B cell (primary cell): Measurements from ENCODE around the gene ZFAND5. TPM values are rescaled to one million over a fixed set of nuclear protein-coding genes. Genes with fewer than 3 reads are reported as not detected.

Experiments used
- ATAC-seq: fragments of 200-7000 bp; cut with Tn5 transposase; one replicate; pipeline ENCODE4 v1.10.0; 2021; ENCODE audit warnings: low read depth, mild to moderate bottlenecking, moderate number of reproducible peaks, moderate library complexity
- CTCF ChIA-PET: fragments of 350-600 bp; sonication (Branson Sonifier 250); formaldehyde crosslinking; loops from one replicate; lab custom pipeline; 2021; ENCODE audit warnings: antibody characterized with exemption, inconsistent platforms; lab: Charles Lee
- POLR2A ChIA-PET: fragments of 350-600 bp; sonication (Branson Sonifier 250); formaldehyde crosslinking; loops from one replicate; lab custom pipeline; 2021; ENCODE audit warnings: antibody characterized with exemption; lab: Charles Lee
- DNase-seq: peaks from one replicate; pipeline ENCODE4 v3.0.0; 2013
- H2AFZ ChIP-seq: 2 replicates; pipeline ENCODE4 v1.6.1; 2012; ENCODE audit warnings: mild to moderate bottlenecking, low read depth, low read length; ENCODE audit not compliant: insufficient read depth, poor library complexity, severe bottlenecking
- H3K27ac ChIP-seq, 2 donors: 1 replicate in 1 of 2; 2 replicates in 1 of 2; pipeline ENCODE4 v1.5.1; 2012 to 2013; ENCODE audit warnings: low read length in 2 of 2, mild to moderate bottlenecking in 2 of 2, moderate library complexity in 1 of 2
- H3K27me3 ChIP-seq, 4 experiments: fragments of 200-600 bp in 1 of 4; sonication (generic) in 1 of 4; replicated peaks in 1 of 4; 1 replicate in 2 of 4; 2 replicates in 2 of 4; pipeline versions ENCODE4 v1.6.1 to v1.7.0; 2013 to 2016; ENCODE audit warnings: low read length in 3 of 4, mild to moderate bottlenecking in 2 of 4, mixed read lengths in 1 of 4, moderate library complexity in 1 of 4; ENCODE audit not compliant: insufficient read depth in 4 of 4, control insufficient read depth in 3 of 4; ENCODE audit errors: control extremely low read depth in 1 of 4
- H3K36me3 ChIP-seq, 2 experiments: replicated peaks in 1 of 2; 1 replicate in 1 of 2; 2 replicates in 1 of 2; pipeline versions ENCODE4 v1.6.1 to v1.7.1; 2013; ENCODE audit warnings: low read length in 1 of 2; ENCODE audit not compliant: insufficient read depth in 2 of 2, control insufficient read depth in 1 of 2; ENCODE audit errors: control extremely low read depth in 1 of 2, extremely low read depth in 1 of 2
- H3K4me1 ChIP-seq, 2 donors: fragments of 200-600 bp in 1 of 2; sonication (generic) in 1 of 2; 1 replicate in 1 of 2; 2 replicates in 1 of 2; pipeline versions ENCODE4 v1.5.1 to v1.6.1; 2013 to 2017; ENCODE audit warnings: low read length in 2 of 2; ENCODE audit not compliant: control insufficient read depth in 2 of 2, insufficient read depth in 2 of 2
- H3K4me2 ChIP-seq: replicated peaks from 2 replicates; pipeline ENCODE3; 2012; ENCODE audit warnings: mild to moderate bottlenecking, low read depth, low read length; ENCODE audit not compliant: poor library complexity, severe bottlenecking
- H3K4me3 ChIP-seq, 5 experiments: fragments of 200-600 bp in 1 of 5; sonication (generic) in 1 of 5; 1 replicate in 3 of 5; 2 replicates in 2 of 5; pipeline versions ENCODE4 v1.5.1 to v1.7.0; 2011 to 2016; ENCODE audit warnings: low read length in 4 of 5, mild to moderate bottlenecking in 4 of 5, low read depth in 2 of 5, control low read depth in 1 of 5, moderate library complexity in 1 of 5; ENCODE audit not compliant: insufficient read depth in 1 of 5; ENCODE audit errors: control extremely low read depth in 1 of 5, extremely low read depth in 1 of 5
- H3K79me2 ChIP-seq: fragments of 200-600 bp; sonication (generic); one replicate; pipeline ENCODE4 v1.6.0; 2016; ENCODE audit warnings: low read length; ENCODE audit not compliant: control insufficient read depth, insufficient read depth
- H3K9ac ChIP-seq: fragments of 200-600 bp; sonication (generic); 2 replicates; pipeline ENCODE4 v1.6.1; 2017; ENCODE audit warnings: mild to moderate bottlenecking, low read length, moderate library complexity
- H3K9me3 ChIP-seq, 3 donors: one replicate each; pipeline versions ENCODE4 v1.6.1 to v1.7.1; 2013; ENCODE audit warnings: low read length in 2 of 3; ENCODE audit not compliant: control insufficient read depth in 2 of 3, insufficient read depth in 1 of 3; ENCODE audit errors: control extremely low read depth in 1 of 3
- H4K20me1 ChIP-seq: 2 replicates; pipeline ENCODE4 v1.6.0; 2012; ENCODE audit warnings: mild to moderate bottlenecking, low read length; ENCODE audit not compliant: insufficient read depth, control insufficient read depth, poor library complexity, severe bottlenecking
- H3K27ac Mint-ChIP-seq: one replicate; pipeline ENCODE4 v1.8.0; 2021; ENCODE audit warnings: mixed read lengths
- H3K27me3 Mint-ChIP-seq: one replicate; pipeline ENCODE4 v1.8.0; 2021; ENCODE audit warnings: mixed read lengths
- H3K4me1 Mint-ChIP-seq: one replicate; pipeline ENCODE4 v1.8.0; 2021; ENCODE audit warnings: mixed read lengths
- H3K4me3 Mint-ChIP-seq: one replicate; pipeline ENCODE4 v1.8.0; 2021; ENCODE audit warnings: mixed read lengths
- H3K9me3 Mint-ChIP-seq: one replicate; pipeline ENCODE4 v1.8.0; 2022; ENCODE audit warnings: mixed read lengths; ENCODE audit not compliant: insufficient read depth
- CTCF ChIP-seq: fragments of 200-600 bp; IDR thresholded peaks from one replicate; pipeline ENCODE4 v1.8.0; 2022; ENCODE audit warnings: antibody characterized with exemption, mild to moderate bottlenecking
- EZH2 ChIP-seq: IDR thresholded peaks from 2 replicates; pipeline ENCODE4 v1.6.1; 2012; ENCODE audit warnings: borderline replicate concordance, low read depth, mild to moderate bottlenecking, moderate library complexity, low read length; ENCODE audit not compliant: insufficient read depth, poor library complexity, severe bottlenecking
- WGBS: methylation state at CpG from one replicate; pipeline ENCODE4 v1.1.5; 2013; ENCODE audit warnings: missing lambda C conversion rate; ENCODE audit not compliant: insufficient coverage; 5-methylcytosine and 5-hydroxymethylcytosine counted together
- intact Hi-C: fragments of 100-400 bp; cut with micrococcal nuclease; formaldehyde crosslinking; loops from one replicate; pipeline ENCODE4 v1.10.0; 2022
- polyA plus RNA-seq: library from polyadenylated mRNA; depleted of rRNA; stranded (reverse); fragments of >200 nt; gene quantifications from 2 replicates; pipeline ENCODE4 v1.2.3, GENCODE V29; 2012
- total RNA-seq, 2 donors: library from RNA; stranded (reverse); fragments of 120-200 nt in 1 of 2; gene quantifications; 1 replicate in 1 of 2; 2 replicates in 1 of 2; pipeline versions ENCODE4 v1.2.3 to v1.2.4, GENCODE V29; 2013 to 2022

Gene ZFAND5
- total and polyA plus RNA-seq, 2 donors (not counting 1 experiment from before 2014, with no cell fraction given): 95.3 to 162 TPM

GRCh38 chr9:72315089-72315509 lies 49.9 kb downstream of the ZFAND5 start:
- TF ChIP-seq CTCF: no peak
- no peak for TF ChIP-seq EZH2
- Histone ChIP-seq H3K4me2 (peak overlapping the region; percentile 35), H4K20me1 (no peaks in the 10 kb centered on the region), H3K79me2 (no peaks in the 10 kb centered on the region), H3K36me3 (peaks cover 2% of the 10 kb centered on the region in 2 experiments), H3K9ac (no peak overlapping the region), H3K4me1 (peaks cover 16 to 17% of the 10 kb centered on the region in 2 donors), H3K4me3 (no peak overlapping the region), H3K27ac (no peak overlapping the region), H2AFZ (peak overlapping the region; percentile 46), H3K9me3 (no peaks in the 10 kb centered on the region), H3K27me3 (no peaks in the 10 kb centered on the region)
- no peak for DNase-seq
- intact Hi-C loops: no loop called here
- Mint-ChIP-seq H3K9me3 (no peaks in the 10 kb centered on the region), H3K4me3 (no peak overlapping the region), H3K27ac (peak overlapping the region; percentile 42), H3K27me3 (peaks cover 3% of the 10 kb centered on the region), H3K4me1 (peaks cover 17% of the 10 kb centered on the region)
- ATAC-seq: no peak
- CTCF ChIA-PET: interaction anchor here (0.7 to 1.9 kb wide), 3 partner anchors 22 to 262 kb away, joined by 3 to 5 read pairs (median 5); no protein-coding TSS in a partner anchor
- 38% methylated on average over 5 of the region's 5 CpGs for WGBS
- POLR2A ChIA-PET: no interaction called here

- no peak for ATAC-seq
- H3K27me3 ChIP-seq: no peaks in the 10 kb centered on the region
- no peak overlapping the region for H2AFZ ChIP-seq
- H3K4me1 Mint-ChIP-seq: peaks cover 17% of the 10 kb centered on the region
- H3K27ac Mint-ChIP-seq: no peak overlapping the region
- H3K9me3 ChIP-seq: no peaks in the 10 kb centered on the region
- no peaks in the 10 kb centered on the region for H3K9me3 Mint-ChIP-seq
- no CpG with 5 or more reads among the region's 3 CpGs for WGBS
- no peak for DNase-seq
- intact Hi-C loops: no loop called here
- H3K79me2 ChIP-seq: no peaks in the 10 kb centered on the region
- H3K4me2 ChIP-seq: no peak overlapping the region
- no peak overlapping the region for H3K9ac ChIP-seq
- H4K20me1 ChIP-seq: no peaks in the 10 kb centered on the region
- H3K36me3 ChIP-seq: peaks cover 2% of the 10 kb centered on the region in 2 experiments
- H3K4me3 ChIP-seq: no peak overlapping the region
- H3K4me3 Mint-ChIP-seq: no peak overlapping the region
- ChIA-PET CTCF (interaction anchor here (1.1 kb wide), 1 partner anchor 278 kb away, joined by 4 read pairs; no protein-coding TSS in a partner anchor), POLR2A (no interaction called here)
- peaks cover 17 to 18% of the 10 kb centered on the region in 2 donors for H3K4me1 ChIP-seq
- no peak overlapping the region for H3K27ac ChIP-seq
- TF ChIP-seq CTCF (no peak), EZH2 (no peak)
- H3K27me3 Mint-ChIP-seq: peaks cover 3% of the 10 kb centered on the region
Measured at GRCh38 chr9:72313507-72313906, 51.5 kb downstream of the ZFAND5 start.
